ENCODE data around the gene NAA80.
"Not testable (repeated sequence)": the region's sequence is repeated elsewhere in the genome, so short reads cannot be mapped to it uniquely, and the experiment has no call there.

NAA80 gene

DNA sequence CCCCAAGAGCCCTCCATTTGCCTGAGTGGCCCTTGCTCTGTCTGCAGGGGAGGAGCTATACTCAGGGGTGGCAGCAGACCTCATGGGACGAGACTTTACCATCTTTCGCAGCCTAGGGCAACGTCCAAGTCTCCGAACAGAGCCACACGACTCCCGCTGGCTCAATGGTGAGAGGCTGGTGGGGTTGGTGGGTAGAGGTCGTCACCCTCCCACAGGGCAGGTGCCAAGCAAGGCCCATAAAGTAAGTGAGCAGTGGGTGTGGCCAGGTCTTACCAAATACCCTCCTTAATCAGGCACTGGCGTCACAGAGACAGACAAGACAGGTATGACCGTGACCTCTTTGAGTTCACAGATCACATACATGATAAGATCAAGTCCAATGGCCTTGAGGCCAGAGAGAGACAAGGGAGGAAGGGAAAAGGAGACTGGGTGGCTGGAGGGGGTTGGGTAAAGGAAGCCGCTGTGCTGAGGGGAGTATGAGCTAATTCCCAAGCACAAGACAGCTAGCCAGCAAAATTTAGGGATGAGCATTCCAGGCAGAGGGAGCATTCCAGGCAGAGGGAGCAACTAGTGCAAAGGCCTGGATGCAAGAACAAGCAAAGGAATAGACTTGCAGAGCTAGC is 27.8 kb downstream of the NAA80 start:
- in situ Hi-C loops (cut with MboI; ENCODE audit: low sequenced_read_pairs): no loop called here

GRCh38 chr3:50270422-50271224 is 28.6 kb downstream of the NAA80 start:
- in situ Hi-C loops (cut with MboI; ENCODE audit: low sequenced_read_pairs): no loop called here

DNA sequence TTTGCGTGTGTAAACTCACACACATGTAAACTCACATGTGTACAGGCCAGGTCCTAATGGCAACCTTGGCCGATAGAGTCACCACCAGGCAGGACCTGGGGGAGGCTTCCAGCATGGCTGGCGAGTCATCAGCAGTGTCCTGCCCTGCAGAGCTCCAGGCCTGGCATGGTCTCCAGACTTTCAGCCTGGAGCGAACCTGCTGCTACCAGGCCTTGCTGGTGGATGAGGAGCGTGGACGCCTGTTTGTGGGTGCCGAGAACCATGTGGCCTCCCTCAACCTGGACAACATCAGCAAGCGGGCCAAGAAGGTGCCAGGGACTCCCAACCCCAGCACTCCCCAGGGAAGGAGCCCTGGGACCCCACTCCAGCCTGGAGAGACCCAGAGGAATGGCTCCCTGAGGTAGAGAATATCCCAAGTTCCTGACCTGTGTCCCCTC is 29.2 kb downstream of the NAA80 start:
- in situ Hi-C loops (cut with MboI; ENCODE audit: low sequenced_read_pairs): no loop called here

GRCh38 chr3:50269460-50269859 is 29.7 kb downstream of the NAA80 start:
- in situ Hi-C loops (cut with MboI; ENCODE audit: low sequenced_read_pairs): no loop called here

DNA sequence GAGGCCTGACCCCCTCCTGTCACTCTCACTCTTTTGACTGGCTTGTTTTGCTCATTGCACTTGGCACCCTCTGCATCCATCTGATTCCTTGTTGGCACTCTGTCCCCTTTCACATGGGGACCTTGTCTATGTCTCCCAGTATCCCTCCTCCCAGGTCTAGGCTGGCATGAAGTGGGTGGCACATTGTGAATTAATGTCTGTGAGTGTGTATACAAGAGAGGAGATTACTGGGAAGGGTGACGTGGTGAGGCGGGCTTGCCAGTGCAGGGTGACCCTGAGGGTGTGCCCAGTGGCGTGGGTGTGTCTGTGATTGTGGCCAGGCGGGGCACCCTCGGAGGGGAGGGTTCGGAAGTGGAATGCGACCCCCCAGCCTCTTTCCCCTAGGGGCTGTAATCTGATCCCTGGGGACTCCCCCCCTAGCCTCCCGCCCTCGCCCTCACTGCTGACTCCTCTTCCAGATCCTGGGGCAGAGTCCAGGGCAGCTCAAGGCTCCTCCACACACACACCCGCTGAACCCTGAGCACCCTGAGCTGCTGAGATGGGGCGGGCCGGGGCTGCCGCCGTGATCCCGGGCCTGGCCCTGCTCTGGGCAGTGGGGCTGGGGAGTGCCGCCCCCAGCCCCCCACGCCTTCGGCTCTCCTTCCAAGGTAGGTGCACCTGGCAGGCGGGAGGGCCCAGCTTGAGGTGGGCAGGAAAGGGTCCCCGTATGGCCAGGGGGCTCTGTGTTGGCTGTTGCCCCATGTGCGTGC is 30.3 kb downstream of the NAA80 start, which contains the start of gene SEMA3B:
Gene SEMA3B, plus strand, starts transcription at position 445 of the 749 bp plus-strand sequence. Its CDS starts 94 bp downstream, at position 539.
- in situ Hi-C loops (cut with MboI; ENCODE audit: low sequenced_read_pairs): no loop called here

DNA sequence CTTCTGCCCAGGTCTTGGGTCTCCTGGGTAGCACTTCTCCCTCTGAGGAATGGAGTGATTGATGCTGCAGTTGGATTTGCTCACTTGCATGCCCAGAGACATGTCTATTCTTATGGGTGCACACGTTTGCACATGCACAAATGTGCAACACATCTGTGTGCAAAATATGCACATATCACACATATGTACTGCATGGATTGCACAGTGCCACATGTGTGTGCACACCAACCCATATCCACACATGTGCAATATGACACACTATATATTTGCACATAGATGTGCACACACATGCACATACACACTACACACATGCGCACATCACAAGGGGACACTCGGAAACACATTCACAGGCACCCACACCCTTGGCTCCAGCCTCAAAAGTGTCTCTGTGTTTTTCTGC is 30.9 kb downstream of the NAA80 start:
- in situ Hi-C loops (cut with MboI; ENCODE audit: low sequenced_read_pairs): no loop called here

DNA sequence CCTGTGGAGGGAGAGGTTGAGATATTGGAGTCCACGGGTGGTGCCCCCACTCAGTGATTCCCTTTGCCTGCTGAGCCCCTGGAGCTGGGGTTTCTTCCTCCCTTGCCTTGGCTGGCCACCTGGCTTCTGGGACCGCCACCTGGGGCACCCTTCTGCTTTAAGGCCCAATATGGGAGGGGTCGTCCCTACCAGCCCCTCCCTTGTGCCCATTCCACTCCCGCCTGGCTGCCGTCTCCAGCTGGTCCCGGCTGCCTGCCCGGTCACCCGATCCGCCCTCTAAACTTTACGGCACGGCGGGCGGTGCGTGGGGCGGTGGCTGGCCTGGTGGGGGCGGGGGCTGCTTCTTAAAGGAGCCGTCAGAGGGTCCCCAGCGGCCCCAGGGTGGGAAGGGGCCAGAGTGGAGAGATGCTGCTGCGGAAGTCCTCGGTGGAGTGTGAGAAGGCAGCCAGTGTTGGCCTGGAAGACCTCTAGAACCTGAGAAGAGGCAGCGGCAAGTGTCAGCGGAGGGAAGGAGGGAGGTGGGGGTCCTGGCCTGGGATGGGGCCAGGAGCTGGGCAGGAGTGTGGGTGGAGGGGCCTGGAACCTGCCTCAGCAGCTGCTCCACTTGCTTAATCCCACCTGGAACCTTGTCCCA is 31.8 kb downstream of the NAA80 start:
- in situ Hi-C loops (cut with MboI; ENCODE audit: low sequenced_read_pairs): no loop called here

- in situ Hi-C loops (cut with MboI; ENCODE audit: low sequenced_read_pairs): no loop called here
These were observed 32.4 kb downstream of the NAA80 start for GRCh38 chr3:50266836-50267235.

DNA sequence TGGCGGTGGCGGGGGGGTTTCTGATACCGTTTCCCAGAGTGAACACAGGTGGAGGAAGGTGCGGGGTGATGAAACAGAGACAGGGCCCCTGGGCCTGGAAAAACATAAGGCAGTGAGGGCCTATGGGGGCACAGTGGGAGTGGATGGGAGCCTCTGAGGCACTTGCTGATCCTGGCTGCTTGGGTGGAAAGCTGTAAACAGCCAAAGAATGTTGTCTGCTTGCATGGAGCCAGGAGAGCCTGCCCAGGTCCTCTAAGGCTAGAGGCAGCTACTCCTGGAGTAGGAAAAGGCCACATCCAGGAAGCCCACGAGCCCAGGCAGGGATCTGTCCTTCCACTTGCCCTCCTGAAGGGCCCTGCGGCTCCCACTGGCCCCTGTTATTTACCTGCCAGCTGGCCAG is 33.2 kb downstream of the NAA80 start:
- in situ Hi-C loops (cut with MboI; ENCODE audit: low sequenced_read_pairs): no loop called here

- in situ Hi-C loops (cut with MboI; ENCODE audit: low sequenced_read_pairs): no loop called here
These were observed 33.6 kb downstream of the NAA80 start for GRCh38 chr3:50265571-50265970.

DNA sequence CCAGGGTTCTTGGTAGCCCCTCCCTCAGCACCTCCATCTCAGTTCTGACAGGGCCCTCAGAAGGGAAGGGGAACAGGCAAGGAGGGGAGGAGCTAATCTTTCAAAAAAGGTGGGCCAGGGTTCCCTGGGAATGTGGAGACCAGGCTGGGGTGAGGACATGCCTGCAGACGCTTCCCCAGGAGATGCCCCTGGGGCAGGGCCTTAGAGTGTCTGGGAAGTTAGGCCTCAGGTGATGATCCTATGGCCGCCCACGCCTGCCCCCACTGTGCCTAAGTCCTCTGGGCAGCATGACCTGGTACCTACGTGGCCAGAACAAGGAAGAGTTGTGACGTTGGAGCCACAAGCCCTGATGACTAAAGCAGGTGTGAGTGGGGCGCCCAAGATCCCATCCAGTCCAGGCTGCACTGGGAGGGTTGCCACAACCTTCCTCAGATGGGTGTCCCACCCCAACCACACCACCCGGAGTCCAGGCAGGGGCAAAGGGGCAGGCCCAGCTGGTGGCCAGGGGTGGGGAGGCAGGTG is 34.2 kb downstream of the NAA80 start:
- in situ Hi-C loops (cut with MboI; ENCODE audit: low sequenced_read_pairs): no loop called here

DNA sequence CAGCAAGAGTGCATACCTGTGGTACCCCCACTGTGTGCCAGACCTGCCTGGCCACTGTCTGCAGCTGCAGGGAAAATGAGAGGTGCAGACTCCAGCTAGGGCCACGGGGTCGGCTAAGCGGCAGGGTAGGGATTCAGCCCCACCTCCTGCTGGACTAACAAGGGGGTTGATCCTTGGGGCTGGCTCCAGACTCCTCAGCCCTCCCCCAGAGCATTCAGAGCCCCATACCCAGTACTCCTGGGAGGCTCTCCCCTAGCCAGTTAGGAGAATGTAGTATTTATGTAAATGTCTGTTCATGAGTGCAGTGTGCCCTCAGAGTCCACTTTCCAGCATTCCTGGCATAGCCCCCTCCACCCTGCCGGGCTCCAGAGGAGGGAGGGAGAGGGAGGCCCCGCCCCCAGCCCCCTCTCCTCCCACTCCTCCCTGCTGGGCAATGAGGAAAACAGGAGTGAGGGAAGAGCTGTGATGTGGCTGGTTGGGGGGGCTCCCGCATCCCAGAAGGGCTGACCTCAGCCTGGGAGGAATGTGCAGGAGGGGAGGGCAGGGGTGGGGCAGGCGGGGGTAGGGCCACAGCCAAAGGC is 34.7 kb downstream of the NAA80 start:
- in situ Hi-C loops (cut with MboI; ENCODE audit: low sequenced_read_pairs): no loop called here

DNA sequence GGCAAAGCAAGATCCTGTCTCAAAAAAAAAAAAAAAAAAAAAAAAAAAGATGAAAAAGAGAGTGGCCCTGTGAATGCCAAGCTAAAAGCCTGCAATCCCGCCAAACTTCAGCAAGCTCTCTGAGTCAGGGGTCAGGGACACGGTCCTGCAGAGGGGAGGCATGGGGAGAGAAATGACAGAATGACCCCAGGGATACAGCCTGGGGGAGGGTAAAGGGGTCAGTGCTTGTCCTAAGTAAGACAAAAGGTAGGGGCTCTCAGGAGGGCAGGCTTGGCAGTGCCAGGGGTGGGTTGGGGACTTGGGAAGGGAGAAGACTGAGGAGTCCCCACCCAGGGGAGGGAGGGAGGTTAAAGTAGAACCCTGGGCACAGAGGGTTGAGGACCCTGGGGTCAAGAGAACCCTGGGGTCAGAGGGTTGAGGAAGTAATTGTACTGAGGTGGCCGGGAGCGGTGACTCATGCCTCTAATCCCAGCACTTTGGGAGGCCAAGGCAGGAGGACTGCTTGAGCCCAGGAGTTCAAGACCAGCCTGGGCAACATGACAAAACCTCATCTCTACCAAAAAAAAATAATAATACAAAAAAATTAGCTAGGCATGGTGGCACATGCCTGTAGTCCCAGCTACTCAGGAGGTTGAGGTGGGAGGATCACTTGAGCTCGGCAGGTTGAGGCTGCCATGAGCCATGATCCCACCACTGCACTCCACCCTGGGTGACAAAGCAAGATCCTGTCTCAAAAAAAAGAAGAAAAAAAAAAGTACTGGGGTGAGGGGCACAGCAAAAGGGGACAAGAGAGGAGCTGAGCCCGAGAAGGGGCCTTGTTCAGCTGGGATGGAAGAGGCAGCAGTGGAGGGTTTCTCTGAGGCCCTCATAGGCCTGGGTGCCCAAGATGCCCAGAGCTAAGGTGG is 35.5 kb downstream of the NAA80 start:
- in situ Hi-C loops (cut with MboI; ENCODE audit: low sequenced_read_pairs): no loop called here

DNA sequence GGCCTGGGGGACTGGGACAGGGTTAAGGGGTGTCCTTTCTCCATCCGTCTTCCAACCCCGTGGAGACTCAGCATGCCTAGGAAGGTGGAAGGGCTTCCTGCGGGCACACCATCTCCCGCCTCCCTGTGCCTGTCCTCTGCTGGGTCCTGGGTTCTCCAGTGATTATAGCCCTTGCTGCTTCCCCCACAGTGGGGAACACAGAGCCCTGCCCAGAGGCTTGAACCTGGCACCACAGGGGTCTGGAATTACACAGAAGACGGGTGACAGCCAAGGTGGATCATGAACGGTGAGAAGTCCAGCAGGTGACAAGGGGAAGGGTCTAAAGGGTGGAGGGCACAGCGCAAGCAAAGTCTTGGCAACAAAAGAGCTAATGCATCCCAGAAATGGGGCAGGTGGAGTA is 36.4 kb downstream of the NAA80 start:
- in situ Hi-C loops (cut with MboI; ENCODE audit: low sequenced_read_pairs): no loop called here

DNA sequence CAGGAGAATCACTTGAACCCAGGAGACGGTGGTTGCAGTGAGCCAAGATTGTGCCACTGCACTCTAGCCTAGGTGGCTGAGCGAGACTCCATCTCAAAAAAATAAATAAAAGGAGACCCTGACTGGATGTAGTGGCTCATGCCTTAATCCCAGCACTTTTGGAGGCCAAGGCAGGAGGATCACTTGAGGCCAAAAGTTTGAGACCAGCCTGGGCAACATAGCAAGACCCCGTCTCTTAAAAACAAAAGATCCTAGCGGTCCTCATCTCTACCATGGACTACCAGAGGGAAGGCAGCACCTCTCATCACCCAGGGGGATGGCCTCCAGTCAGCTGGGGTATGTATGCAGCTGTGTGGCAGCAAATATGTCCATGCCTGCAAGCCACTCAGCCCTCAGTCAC is 37.0 kb downstream of the NAA80 start:
- in situ Hi-C loops (cut with MboI; ENCODE audit: low sequenced_read_pairs): not testable (repeated sequence)

DNA sequence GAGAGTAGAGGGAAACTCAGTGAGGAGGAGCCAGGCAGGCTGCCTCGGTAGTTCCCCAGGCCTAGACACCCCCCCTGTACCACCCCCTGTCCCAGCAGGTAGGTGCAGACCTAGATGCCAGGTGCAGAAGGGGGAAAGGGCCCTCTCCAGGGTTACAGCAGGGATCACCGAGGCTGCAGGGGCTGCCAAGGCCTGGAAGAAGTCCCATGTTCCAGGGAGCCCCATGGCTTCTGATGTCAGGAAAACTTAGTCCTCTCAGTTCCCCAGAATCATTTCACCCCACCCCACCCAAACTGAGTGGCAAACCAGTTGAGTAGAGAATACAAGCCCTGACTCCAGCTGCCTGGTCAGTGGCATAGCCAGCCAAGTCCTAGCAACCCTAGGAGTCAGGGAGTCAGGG is 37.7 kb downstream of the NAA80 start:
- in situ Hi-C loops (cut with MboI; ENCODE audit: low sequenced_read_pairs): no loop called here

DNA sequence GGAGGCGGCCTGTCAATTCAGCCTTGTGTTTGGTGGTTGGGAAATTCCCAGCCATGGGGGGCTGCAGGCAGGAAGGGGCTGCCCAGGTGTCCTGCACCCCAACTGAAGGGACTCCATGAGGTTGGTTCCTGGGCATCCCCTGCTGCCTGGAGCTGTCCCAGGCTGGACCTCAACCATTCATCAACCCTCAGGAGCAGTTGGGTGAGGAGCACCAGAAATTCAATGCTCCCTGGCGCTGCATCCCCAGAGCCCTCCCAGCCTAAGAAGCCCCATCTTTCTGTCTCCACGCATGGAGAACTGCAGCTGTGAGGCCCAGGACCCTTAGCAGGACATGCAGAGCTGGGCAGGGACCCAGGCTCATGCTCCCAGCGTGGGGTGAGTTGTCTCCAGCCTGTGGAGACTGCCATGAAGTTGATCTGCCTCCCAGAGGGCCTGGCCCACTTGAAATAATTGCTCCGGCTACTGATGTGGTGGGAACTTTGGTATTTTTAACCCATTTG is 38.2 kb downstream of the NAA80 start:
- in situ Hi-C loops (cut with MboI; ENCODE audit: low sequenced_read_pairs): no loop called here

- in situ Hi-C loops (cut with MboI; ENCODE audit: low sequenced_read_pairs): no loop called here
These were observed 38.9 kb downstream of the NAA80 start for GRCh38 chr3:50260027-50260941.

Measured in HL-60/S4 (cell line).